Stimulated activated CD4-positive, alpha-beta T cell treated with anti-CD3 and anti-CD28 coated beads, TNF-alpha, amount 100 ng/mL, for 24 hours (primary cell): ENCODE results near the gene NUBPL.

Experiments
- DNase-seq, 3 experiments: peaks; one replicate each; pipeline ENCODE4 v3.0.0-alpha.2; 2020; ENCODE audit warnings: low read depth in 3 of 3

The NUBPL gene

GRCh38 chr14:31561155-31561846, at the start of gene NUBPL:
Gene NUBPL, plus strand, starts transcription at chr14:31561404. Its CDS starts 36 bp downstream, at chr14:31561440.
- peak; percentile 92 to 96 (median 96) for DNase-seq

GRCh38 chr14:31527087-31527486, 34.1 kb upstream of the NUBPL start:
- no peak for DNase-seq

GRCh38 chr14:31527546-31527945, 33.7 kb upstream of the NUBPL start:
- DNase-seq: no peak

DNA sequence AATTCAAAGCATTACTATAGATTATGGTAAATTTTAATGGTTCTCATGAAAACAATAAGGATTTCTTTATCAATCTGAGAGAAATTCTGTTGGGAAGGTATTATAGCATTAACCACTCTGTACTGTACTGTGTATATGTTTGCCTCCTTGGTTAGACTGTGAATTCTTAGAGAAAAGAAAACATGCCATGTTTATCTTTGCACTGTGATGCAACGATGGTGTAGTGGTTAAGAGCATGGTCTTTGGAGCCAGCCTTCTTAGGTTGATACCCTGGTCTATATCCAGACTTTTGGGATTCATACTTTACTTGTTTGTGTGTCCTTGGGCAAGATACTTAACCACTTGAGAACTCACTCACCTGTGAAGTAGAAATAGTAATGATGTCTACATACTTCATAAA, 32.2 kb upstream of the NUBPL start:
- no peak for DNase-seq

DNA sequence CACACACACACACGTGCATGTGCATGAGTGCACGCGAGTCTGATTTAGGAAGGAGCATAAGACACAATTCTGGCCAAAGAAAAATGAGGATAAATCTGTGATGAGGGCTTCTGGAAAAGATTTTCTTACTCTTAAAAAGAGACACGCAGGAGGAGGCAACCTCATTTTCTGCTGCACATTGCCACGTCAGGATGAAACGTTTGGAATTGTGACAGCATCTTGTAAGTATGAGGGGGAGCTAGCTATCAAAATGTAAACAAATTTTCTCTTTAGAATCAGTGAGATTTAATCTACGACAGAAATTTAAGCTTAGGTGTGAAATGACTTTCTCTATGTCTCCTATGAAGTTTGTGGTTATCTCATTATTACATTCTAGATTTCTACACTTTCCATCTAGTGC, 31.1 kb upstream of the NUBPL start:
- DNase-seq: no peak

- DNase-seq: no peak
Observed at GRCh38 chr14:31536201-31536960, 24.8 kb upstream of the NUBPL start.

DNA sequence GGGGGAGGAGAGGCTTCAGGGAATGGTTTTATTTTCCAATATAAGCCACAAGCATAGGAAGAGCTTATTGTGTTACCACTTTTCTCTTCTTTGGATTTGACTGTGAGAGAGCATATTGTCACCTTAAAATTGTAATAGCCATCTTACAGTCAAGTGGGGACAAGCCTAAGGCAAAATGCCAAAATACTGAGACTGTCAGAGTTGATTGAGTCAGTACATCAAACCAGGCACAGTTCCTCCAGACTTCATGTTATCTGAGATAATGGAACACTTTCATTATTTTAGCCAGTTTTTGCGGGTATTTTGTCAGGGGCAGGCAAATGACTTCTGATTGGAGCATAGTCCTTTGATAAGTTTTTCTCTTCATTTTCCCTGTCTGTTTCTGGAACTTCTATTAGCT, 19.5 kb upstream of the NUBPL start:
- no peak for DNase-seq

GRCh38 chr14:31543969-31544799, 17.0 kb upstream of the NUBPL start:
- DNase-seq: no peak

DNA sequence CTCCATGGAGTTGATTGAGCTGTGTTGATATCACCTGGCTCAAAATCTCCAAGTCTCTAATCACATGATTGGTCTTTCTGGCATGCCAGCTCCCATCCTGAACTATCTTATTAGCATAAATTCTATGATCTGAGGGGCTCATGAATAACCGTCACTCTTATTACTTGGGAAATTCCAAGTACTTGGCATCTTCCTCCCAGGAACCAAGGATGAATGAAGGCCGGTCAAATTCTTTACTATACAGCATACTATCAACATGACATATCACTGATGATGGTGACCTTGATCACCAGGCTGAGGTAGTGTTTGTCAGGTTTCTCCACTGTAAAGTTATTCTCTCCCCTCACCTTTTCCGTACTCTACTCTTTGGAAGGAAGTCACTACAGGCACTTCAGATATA, 16.4 kb upstream of the NUBPL start:
- DNase-seq: no peak

DNA sequence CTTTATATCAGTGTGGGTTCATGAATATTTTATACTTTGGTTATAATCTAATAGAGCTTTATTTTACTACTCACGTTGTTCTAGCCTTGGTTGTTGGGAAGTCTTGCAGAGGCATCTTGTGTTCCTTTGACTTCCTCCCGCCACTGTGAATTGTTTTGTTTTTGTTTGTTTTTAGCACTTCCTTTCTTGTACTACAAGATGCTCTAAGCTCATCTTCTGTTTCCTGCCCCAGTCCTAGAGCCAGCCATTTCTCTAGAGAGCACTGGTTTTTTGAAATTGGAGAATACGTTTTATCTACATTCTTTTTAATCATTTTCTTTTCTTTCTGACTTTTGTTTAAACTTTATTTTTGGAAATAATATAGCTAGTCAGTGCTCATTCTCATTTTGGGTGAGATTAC, 15.9 kb upstream of the NUBPL start:
- no peak for DNase-seq

DNA sequence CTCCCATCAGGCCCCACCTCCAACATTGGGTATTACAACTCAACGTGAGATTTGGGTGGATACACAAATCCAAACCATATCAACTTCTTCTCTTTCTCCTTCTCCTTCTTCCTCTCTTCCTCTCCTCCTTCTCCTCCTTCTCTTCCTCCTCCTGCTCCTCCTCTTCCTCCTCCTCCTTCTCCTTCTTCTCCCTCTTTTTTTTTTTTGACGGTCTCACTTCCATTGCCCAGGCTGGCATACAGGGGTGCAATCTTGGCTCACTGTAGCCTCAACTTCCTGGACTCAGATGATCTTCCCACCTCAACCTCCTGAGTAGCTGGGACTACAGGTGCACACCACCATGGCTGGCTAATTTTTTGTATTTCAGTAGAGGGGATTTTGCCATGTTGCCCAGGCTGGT, 11.4 kb upstream of the NUBPL start:
- DNase-seq: no peak

- DNase-seq: no peak
Observed at GRCh38 chr14:31550589-31550988, 10.6 kb upstream of the NUBPL start.

DNA sequence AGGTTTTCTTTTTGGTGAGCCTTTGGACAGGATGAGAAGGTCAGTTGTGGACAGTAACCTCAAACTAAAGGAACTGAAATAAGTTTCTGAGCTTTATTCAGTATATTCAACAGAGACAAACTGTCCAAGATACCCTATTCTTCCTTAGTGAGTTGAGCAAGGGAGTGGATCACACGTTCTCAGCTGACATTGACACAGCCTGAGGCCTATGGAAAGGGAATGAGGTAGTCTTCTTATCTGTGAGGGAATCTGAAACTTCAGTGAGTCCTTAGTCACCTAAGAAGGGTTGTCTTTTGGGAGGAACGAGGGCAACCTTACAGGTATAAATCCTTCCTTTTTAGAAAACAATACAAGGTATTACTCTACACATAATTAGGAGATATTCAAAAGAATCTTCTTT, 5.0 kb upstream of the NUBPL start:
- no peak for DNase-seq

- DNase-seq: no peak
Observed at GRCh38 chr14:31559939-31560338, 1.3 kb upstream of the NUBPL start.

DNA sequence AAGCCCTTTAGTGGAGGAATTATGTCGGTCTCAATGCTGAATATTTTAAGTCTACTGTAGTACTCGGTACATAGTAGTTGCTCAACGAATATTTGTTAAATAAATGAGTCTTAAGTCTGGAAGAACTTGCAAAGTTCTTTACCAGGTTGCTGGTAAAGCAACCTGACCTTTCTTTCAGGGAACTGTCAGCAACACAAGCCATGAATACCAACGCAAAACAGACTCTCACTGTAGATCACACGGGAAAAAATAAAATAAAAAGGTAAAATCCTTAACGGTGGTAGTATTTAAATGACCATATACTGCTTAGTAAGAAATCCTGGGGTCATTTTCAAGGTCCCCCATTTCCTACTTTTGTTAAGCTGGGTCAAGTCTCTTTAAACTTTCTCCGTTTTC, 447 bp upstream of the NUBPL start:
- no peak for DNase-seq

DNA sequence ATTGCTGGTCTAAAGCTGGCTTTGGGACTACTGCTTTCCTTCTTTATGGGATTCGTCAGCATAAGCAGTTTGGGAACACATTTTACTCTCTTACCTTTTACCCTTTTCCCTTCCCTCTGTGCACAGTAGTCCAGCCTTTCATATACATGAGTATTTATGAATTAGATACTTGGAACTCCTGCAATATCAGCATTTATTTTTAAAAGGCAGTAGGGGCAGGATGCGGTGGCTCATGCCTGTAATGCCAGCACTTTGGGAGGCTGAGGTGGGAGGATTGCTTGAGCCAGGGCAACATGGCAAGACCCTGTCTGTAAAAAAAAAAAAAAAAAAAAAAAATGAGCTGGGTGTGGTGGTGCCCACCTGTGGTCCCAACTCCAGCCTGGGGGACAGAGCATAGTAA, 3.0 kb downstream of the NUBPL start:
- no peak for DNase-seq

GRCh38 chr14:31566456-31566855, 5.3 kb downstream of the NUBPL start:
- no peak for DNase-seq

DNA sequence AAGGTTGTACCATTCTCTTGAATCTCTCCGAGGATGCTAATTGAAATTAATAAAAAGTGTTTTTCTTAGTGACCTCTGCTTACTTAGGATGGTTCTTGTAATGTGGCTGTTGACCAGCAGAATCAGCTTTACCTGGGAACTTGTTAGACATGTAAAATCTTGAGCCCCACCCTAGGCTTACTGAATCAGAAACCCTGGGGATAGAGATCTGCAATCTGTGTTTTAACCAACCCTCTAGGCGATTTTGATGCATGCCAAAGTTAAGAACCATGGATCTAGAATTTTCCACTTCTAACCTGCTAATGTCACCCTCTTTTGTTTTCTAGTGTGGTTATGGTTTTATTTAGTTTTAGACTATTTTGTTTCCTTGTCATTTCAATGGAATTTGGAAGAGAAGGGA, 6.5 kb downstream of the NUBPL start:
- no peak for DNase-seq

DNA sequence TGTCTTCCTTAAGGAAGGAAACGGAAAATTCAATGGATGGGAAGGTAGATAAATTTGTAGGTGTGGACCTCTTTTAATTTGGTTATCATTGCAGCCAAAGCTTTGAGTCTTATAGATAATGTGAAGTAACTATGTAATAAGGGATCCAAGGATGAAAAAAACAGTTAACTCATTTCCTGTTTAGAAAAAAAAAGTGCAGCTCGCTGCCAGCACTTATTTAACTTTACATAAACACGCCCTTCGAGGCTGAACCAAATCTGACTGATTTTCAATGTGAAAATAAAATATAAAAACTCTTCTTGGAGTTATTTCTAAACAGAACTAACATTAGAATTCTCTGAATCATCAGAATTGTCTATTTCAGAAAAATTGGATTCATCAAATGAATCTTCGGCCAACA, 7.0 kb downstream of the NUBPL start:
- DNase-seq: no peak

DNA sequence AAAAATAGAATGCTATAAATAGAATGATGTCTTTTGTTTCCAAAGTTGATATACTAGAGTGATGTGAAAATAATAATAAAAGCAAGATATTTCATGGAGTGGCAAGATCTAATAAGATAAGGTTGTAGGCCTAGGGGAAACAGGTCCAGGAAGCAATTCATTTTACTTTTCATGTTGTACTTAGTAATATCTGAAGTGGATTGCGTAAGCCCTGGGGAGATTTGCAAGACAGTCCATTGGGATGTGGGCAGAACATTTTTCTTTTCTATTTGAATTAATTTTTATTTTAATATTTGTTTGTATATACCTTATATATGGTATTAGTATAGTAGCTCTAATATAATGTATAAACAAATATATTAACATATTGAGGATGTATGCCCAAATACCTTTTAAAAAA, 7.5 kb downstream of the NUBPL start:
- no peak for DNase-seq

DNA sequence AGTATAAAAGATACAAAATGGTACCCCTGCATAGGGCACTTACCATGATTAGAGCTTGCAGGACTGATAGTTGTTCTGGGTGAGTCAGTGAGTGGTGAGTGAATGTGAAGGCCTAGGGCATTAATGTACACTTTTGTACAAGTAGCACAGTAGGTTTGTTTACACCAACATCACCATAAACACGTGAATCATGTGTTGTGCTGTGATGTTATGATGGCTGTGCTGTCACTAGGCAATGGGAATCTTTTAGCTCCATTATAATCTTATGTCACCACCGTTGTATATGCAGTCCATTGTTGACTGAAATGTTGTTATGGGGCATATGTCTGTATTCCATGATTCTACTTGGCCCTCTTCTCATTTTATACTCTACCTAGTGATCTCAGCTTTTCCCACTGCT, 11.8 kb downstream of the NUBPL start:
- DNase-seq: no peak

DNA sequence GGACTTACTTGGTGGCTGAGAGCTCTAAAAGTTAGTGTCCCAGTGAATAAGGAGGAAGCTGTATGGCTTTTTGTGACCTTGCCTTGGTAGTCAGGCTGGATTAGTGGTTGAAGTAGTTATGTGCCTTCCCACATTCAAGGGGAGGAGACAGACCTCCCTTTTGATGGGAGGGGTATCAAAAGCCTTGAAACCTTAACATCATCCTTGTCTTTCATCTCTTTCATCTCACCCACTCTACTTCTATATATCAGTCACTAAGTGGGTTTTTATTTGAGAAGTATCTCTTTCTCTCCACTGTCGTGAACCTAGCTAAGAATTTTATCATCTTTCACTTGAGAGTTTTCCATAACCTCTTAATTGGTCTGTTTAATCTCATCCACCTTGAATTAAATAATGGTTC, 15.7 kb downstream of the NUBPL start:
- DNase-seq: no peak

GRCh38 chr14:31578266-31578665, 17.1 kb downstream of the NUBPL start:
- DNase-seq: no peak
